ENCODE measurements around the gene SEPTIN8. TPM values are rescaled to one million over a fixed set of nuclear protein-coding genes. Genes with fewer than 3 reads are reported as not detected.

The SEPTIN8 gene
- polyA plus RNA-seq, 4 donors = 14.6 to 38.8 (median 26.3) TPM

- WGBS, 3 donors = 53 to 75% (median 54%) methylated on average over 54 to 68 of the region's 68 CpGs
- FAIRE-seq (no peak), DNase-seq (peak in 1 of 2 donors; percentile 77)
- H3K36me3 ChIP-seq (ENCODE audit: control insufficient read depth in 3 of 3, insufficient read depth in 2 of 3, low read depth in 1 of 3, low read length in 3 of 3) = peaks cover 0 to 32% (median 0%) of the 10 kb centered on the region in 3 donors
- no peaks in the 10 kb centered on the region for H3K27me3 ChIP-seq (ENCODE audit: control insufficient read depth in 3 of 3, insufficient read depth in 3 of 3, low read length in 3 of 3)
- H3K27ac ChIP-seq (ENCODE audit: low read depth in 1 of 3, low read length in 2 of 3) = no peak overlapping the region
- peak overlapping the region in 1 of 3 donors; percentile 7 for H3K4me3 ChIP-seq (ENCODE audit: low read depth in 1 of 3, low read length in 3 of 3)
- no peaks in the 10 kb centered on the region for H3K9me3 ChIP-seq (ENCODE audit: control insufficient read depth in 2 of 2, insufficient read depth in 1 of 2, low read depth in 1 of 2, low read length in 1 of 2)
- H3K4me1 ChIP-seq (ENCODE audit: control insufficient read depth in 3 of 3, insufficient read depth in 2 of 3, low read depth in 1 of 3, low read length in 2 of 3) = peaks cover 0 to 35% (median 0%) of the 10 kb centered on the region in 3 donors
These were observed 45.8 kb upstream of the SEPTIN8 start for GRCh38 chr5:132822650-132823480.

GRCh38 chr5:132821791-132822190, 44.8 kb upstream of the SEPTIN8 start:
- WGBS, 3 donors = 85 to 100% (median 92%) methylated on average over 1 of the region's 1 CpG
- no peak for FAIRE-seq
- Histone ChIP-seq H3K4me3 (ENCODE audit: low read depth in 1 of 3, low read length in 3 of 3) (no peak overlapping the region), H3K4me1 (ENCODE audit: control insufficient read depth in 3 of 3, insufficient read depth in 2 of 3, low read depth in 1 of 3, low read length in 2 of 3) (peaks cover 0 to 44% (median 0%) of the 10 kb centered on the region in 3 donors), H3K27me3 (ENCODE audit: control insufficient read depth in 3 of 3, insufficient read depth in 3 of 3, low read length in 3 of 3) (no peaks in the 10 kb centered on the region), H3K9me3 (ENCODE audit: control insufficient read depth in 2 of 2, insufficient read depth in 1 of 2, low read depth in 1 of 2, low read length in 1 of 2) (no peaks in the 10 kb centered on the region), H3K27ac (ENCODE audit: low read depth in 1 of 3, low read length in 2 of 3) (no peak overlapping the region), H3K36me3 (ENCODE audit: control insufficient read depth in 3 of 3, insufficient read depth in 2 of 3, low read depth in 1 of 3, low read length in 3 of 3) (peaks cover 0 to 28% (median 0%) of the 10 kb centered on the region in 3 donors)
- DNase-seq = no peak

- Histone ChIP-seq H3K36me3 (ENCODE audit: control insufficient read depth in 3 of 3, insufficient read depth in 2 of 3, low read depth in 1 of 3, low read length in 3 of 3) (peaks cover 0 to 25% (median 0%) of the 10 kb centered on the region in 3 donors), H3K4me1 (ENCODE audit: control insufficient read depth in 3 of 3, insufficient read depth in 2 of 3, low read depth in 1 of 3, low read length in 2 of 3) (peaks cover 0 to 44% (median 0%) of the 10 kb centered on the region in 3 donors), H3K4me3 (ENCODE audit: low read depth in 1 of 3, low read length in 3 of 3) (no peak overlapping the region), H3K27me3 (ENCODE audit: control insufficient read depth in 3 of 3, insufficient read depth in 3 of 3, low read length in 3 of 3) (no peaks in the 10 kb centered on the region), H3K27ac (ENCODE audit: low read depth in 1 of 3, low read length in 2 of 3) (no peak overlapping the region), H3K9me3 (ENCODE audit: control insufficient read depth in 2 of 2, insufficient read depth in 1 of 2, low read depth in 1 of 2, low read length in 1 of 2) (no peaks in the 10 kb centered on the region)
- no peak for FAIRE-seq
- DNase-seq = no peak
- 85 to 94% (median 88%) methylated on average over 3 of the region's 3 CpGs for WGBS, 3 donors
These were observed 44.3 kb upstream of the SEPTIN8 start for GRCh38 chr5:132821350-132821749.

- DNase-seq = peak; percentile 96 to 97
- Histone ChIP-seq H3K27ac (ENCODE audit: low read depth in 1 of 3, low read length in 2 of 3) (peak overlapping the region; percentile 60 to 83 (median 79)), H3K36me3 (ENCODE audit: control insufficient read depth in 3 of 3, insufficient read depth in 2 of 3, low read depth in 1 of 3, low read length in 3 of 3) (peaks cover 0 to 21% (median 0%) of the 10 kb centered on the region in 3 donors), H3K4me1 (ENCODE audit: control insufficient read depth in 3 of 3, insufficient read depth in 2 of 3, low read depth in 1 of 3, low read length in 2 of 3) (peaks cover 0 to 40% (median 0%) of the 10 kb centered on the region in 3 donors), H3K27me3 (ENCODE audit: control insufficient read depth in 3 of 3, insufficient read depth in 3 of 3, low read length in 3 of 3) (peaks cover 0 to under 1% (median 0%) of the 10 kb centered on the region in 3 donors), H3K9me3 (ENCODE audit: control insufficient read depth in 2 of 2, insufficient read depth in 1 of 2, low read depth in 1 of 2, low read length in 1 of 2) (no peaks in the 10 kb centered on the region), H3K4me3 (ENCODE audit: low read depth in 1 of 3, low read length in 3 of 3) (peak overlapping the region in 1 of 3 donors; percentile 39)
- WGBS, 3 donors = 19 to 27% (median 19%) methylated on average over 15 of the region's 15 CpGs
- FAIRE-seq = no peak
These were observed 43.2 kb upstream of the SEPTIN8 start for GRCh38 chr5:132820162-132820754.

GRCh38 chr5:132819468-132819867, 42.4 kb upstream of the SEPTIN8 start:
- peak overlapping the region; percentile 76 to 83 (median 79) for H3K27ac ChIP-seq (ENCODE audit: low read depth in 1 of 3, low read length in 2 of 3)
- 7 to 28% (median 25%) methylated on average over 26 of the region's 26 CpGs for WGBS, 3 donors
- peak; percentile 47 to 63 for DNase-seq
- peaks cover 0 to 19% (median 0%) of the 10 kb centered on the region in 3 donors for H3K36me3 ChIP-seq (ENCODE audit: control insufficient read depth in 3 of 3, insufficient read depth in 2 of 3, low read depth in 1 of 3, low read length in 3 of 3)
- peak overlapping the region in 2 of 3 donors; percentile 39 to 41 for H3K4me3 ChIP-seq (ENCODE audit: low read depth in 1 of 3, low read length in 3 of 3)
- no peak for FAIRE-seq
- H3K27me3 ChIP-seq (ENCODE audit: control insufficient read depth in 3 of 3, insufficient read depth in 3 of 3, low read length in 3 of 3) = peaks cover 0 to 3% (median 0%) of the 10 kb centered on the region in 3 donors
- H3K4me1 ChIP-seq (ENCODE audit: control insufficient read depth in 3 of 3, insufficient read depth in 2 of 3, low read depth in 1 of 3, low read length in 2 of 3) = peaks cover 0 to 44% (median 0%) of the 10 kb centered on the region in 3 donors
- peaks cover 0 to 3% of the 10 kb centered on the region in 2 donors for H3K9me3 ChIP-seq (ENCODE audit: control insufficient read depth in 2 of 2, insufficient read depth in 1 of 2, low read depth in 1 of 2, low read length in 1 of 2)

- H3K36me3 ChIP-seq (ENCODE audit: control insufficient read depth in 3 of 3, insufficient read depth in 2 of 3, low read depth in 1 of 3, low read length in 3 of 3) = peaks cover 0 to 8% (median 0%) of the 10 kb centered on the region in 3 donors
- H3K9me3 ChIP-seq (ENCODE audit: control insufficient read depth in 2 of 2, insufficient read depth in 1 of 2, low read depth in 1 of 2, low read length in 1 of 2) = peaks cover 0 to 3% of the 10 kb centered on the region in 2 donors
- peak in 1 of 2 donors; percentile 62 for DNase-seq
- no peak for FAIRE-seq
- peaks cover 0 to 38% (median 0%) of the 10 kb centered on the region in 3 donors for H3K4me1 ChIP-seq (ENCODE audit: control insufficient read depth in 3 of 3, insufficient read depth in 2 of 3, low read depth in 1 of 3, low read length in 2 of 3)
- peak overlapping the region in 1 of 3 donors; percentile 70 for H3K27ac ChIP-seq (ENCODE audit: low read depth in 1 of 3, low read length in 2 of 3)
- no peak overlapping the region for H3K4me3 ChIP-seq (ENCODE audit: low read depth in 1 of 3, low read length in 3 of 3)
- H3K27me3 ChIP-seq (ENCODE audit: control insufficient read depth in 3 of 3, insufficient read depth in 3 of 3, low read length in 3 of 3) = peaks cover 0 to 10% (median 3%) of the 10 kb centered on the region in 3 donors
- 9 to 43% (median 36%) methylated on average over 1 of the region's 1 CpG for WGBS, 3 donors
These were observed 40.0 kb upstream of the SEPTIN8 start for GRCh38 chr5:132817011-132817410.

- FAIRE-seq (no peak), DNase-seq (peak in 1 of 2 donors; percentile 24)
- Histone ChIP-seq H3K27ac (ENCODE audit: low read depth in 1 of 3, low read length in 2 of 3) (peak overlapping the region in 1 of 3 donors; percentile 70), H3K4me3 (ENCODE audit: low read depth in 1 of 3, low read length in 3 of 3) (peak overlapping the region in 1 of 3 donors; percentile 3), H3K36me3 (ENCODE audit: control insufficient read depth in 3 of 3, insufficient read depth in 2 of 3, low read depth in 1 of 3, low read length in 3 of 3) (peaks cover 0 to 8% (median 0%) of the 10 kb centered on the region in 3 donors), H3K4me1 (ENCODE audit: control insufficient read depth in 3 of 3, insufficient read depth in 2 of 3, low read depth in 1 of 3, low read length in 2 of 3) (peaks cover 0 to 38% (median 0%) of the 10 kb centered on the region in 3 donors), H3K27me3 (ENCODE audit: control insufficient read depth in 3 of 3, insufficient read depth in 3 of 3, low read length in 3 of 3) (peaks cover 0 to 11% (median 3%) of the 10 kb centered on the region in 3 donors), H3K9me3 (ENCODE audit: control insufficient read depth in 2 of 2, insufficient read depth in 1 of 2, low read depth in 1 of 2, low read length in 1 of 2) (peaks cover 0 to 3% of the 10 kb centered on the region in 2 donors)
These were observed 39.5 kb upstream of the SEPTIN8 start for GRCh38 chr5:132816554-132816953.

GRCh38 chr5:132816083-132816482, 39.0 kb upstream of the SEPTIN8 start:
- H3K27ac ChIP-seq (ENCODE audit: low read depth in 1 of 3, low read length in 2 of 3) = peak overlapping the region in 1 of 3 donors; percentile 70
- H3K4me3 ChIP-seq (ENCODE audit: low read depth in 1 of 3, low read length in 3 of 3) = peak overlapping the region in 2 of 3 donors; percentile 3 to 20
- peaks cover 0 to 8% (median 0%) of the 10 kb centered on the region in 3 donors for H3K36me3 ChIP-seq (ENCODE audit: control insufficient read depth in 3 of 3, insufficient read depth in 2 of 3, low read depth in 1 of 3, low read length in 3 of 3)
- H3K9me3 ChIP-seq (ENCODE audit: control insufficient read depth in 2 of 2, insufficient read depth in 1 of 2, low read depth in 1 of 2, low read length in 1 of 2) = peaks cover 0 to 3% of the 10 kb centered on the region in 2 donors
- H3K27me3 ChIP-seq (ENCODE audit: control insufficient read depth in 3 of 3, insufficient read depth in 3 of 3, low read length in 3 of 3) = peaks cover 0 to 12% (median 3%) of the 10 kb centered on the region in 3 donors
- FAIRE-seq (no peak), DNase-seq (no peak)
- WGBS, 3 donors = 50 to 66% (median 52%) methylated on average over 2 of the region's 2 CpGs
- peaks cover 0 to 38% (median 0%) of the 10 kb centered on the region in 3 donors for H3K4me1 ChIP-seq (ENCODE audit: control insufficient read depth in 3 of 3, insufficient read depth in 2 of 3, low read depth in 1 of 3, low read length in 2 of 3)

All from small intestine (tissue), 7 donors.